PC-3 (cell line): ENCODE data around the gene ABO.

Source experiments
- CTCF ChIP-seq: fragments of 300-600 bp; sonication (generic); conservative IDR thresholded peaks from 2 replicates; pipeline ENCODE4 v1.5.1; 2017; ENCODE audit warnings: antibody characterized with exemption, low read depth, mild to moderate bottlenecking, low read length
- EZH2 ChIP-seq: fragments of 300-600 bp; sonication (generic); IDR thresholded peaks from one replicate; pipeline ENCODE4 v1.6.1; 2017; ENCODE audit warnings: antibody characterized with exemption, mild to moderate bottlenecking, low read length; ENCODE audit not compliant: unreplicated experiment
- EZH2phosphoT487 ChIP-seq: fragments of 300-600 bp; sonication (generic); IDR thresholded peaks from 2 replicates; pipeline ENCODE4 v1.6.1; 2018; ENCODE audit warnings: mild to moderate bottlenecking, antibody characterized with exemption, low read length, borderline replicate concordance

DNA sequence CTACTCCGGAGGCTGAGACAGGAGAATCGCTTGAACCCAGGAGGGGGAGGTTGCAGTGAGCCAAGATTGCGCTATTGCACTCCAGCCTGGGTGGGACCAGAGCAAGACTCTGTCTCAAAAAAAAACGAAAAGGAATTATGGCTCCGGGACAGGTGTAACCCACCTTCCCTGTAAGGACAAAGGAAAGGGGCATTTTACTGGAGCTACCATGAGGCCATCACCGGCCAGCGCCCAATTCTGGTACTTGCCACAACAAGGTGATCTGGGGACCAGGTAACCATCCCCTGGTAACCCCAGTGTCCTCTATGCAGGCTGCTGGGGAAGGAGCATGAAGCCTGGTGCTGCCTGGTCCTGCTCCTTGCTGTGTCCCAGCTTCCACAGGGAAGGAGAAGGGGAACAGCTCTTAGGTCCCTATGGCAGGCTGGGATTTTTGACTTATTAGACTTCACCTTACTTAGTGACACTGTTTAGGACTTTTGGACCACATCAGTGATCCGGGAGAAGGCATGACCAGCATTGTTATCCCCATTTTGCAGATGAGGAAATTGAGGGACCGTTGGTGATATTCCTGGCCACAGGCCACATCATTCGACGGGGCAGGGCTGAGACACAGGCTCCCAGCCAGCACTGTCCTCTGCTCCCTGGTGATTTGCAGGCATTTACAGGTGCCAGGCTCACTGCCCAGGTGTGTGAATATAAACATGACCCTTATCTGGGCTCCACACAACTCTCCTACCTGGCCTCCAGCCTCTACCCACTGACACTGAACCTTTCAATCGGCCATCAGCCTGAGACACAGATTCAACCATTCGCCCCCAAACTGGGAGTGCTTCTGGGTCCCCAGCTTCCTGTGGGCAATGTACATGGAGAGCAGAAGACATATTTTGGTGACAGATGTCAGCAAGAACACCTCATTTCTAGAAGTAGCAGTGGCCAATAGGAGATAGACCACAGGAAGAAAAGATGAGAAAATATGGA lies 26.5 kb upstream of the ABO start:
- TF ChIP-seq CTCF, result no peak
- no peak for TF ChIP-seq EZH2
- TF ChIP-seq EZH2phosphoT487, result no peak
